Lower lobe of right lung (tissue), 2 donors: ENCODE data around the gene MAP3K14. TPM values are rescaled to one million over a fixed set of nuclear protein-coding genes. Genes with fewer than 3 reads are reported as not detected.

ENCODE experiments used
- ATAC-seq, 2 donors: fragments of 200-7000 bp; cut with Tn5 transposase; one replicate each; pipeline ENCODE4 v1.9.1; 2020 to 2022; ENCODE audit warnings: mild to moderate bottlenecking in 2 of 2, moderate library complexity in 2 of 2
- DNase-seq: peaks from one replicate; pipeline ENCODE4 v3.0.0-alpha.2; 2020
- H3K27ac ChIP-seq: fragments of 200-600 bp; one replicate; pipeline ENCODE4 v1.8.0; 2022
- H3K27me3 ChIP-seq: fragments of 200-600 bp; one replicate; pipeline ENCODE4 v1.8.0; 2022; ENCODE audit warnings: low read depth
- H3K36me3 ChIP-seq: fragments of 200-600 bp; one replicate; pipeline ENCODE4 v1.8.0; 2022; ENCODE audit warnings: mild to moderate bottlenecking
- H3K4me1 ChIP-seq: fragments of 200-600 bp; one replicate; pipeline ENCODE4 v1.8.0; 2022
- H3K4me3 ChIP-seq: fragments of 200-600 bp; one replicate; pipeline ENCODE4 v1.8.0; 2022; ENCODE audit warnings: mild to moderate bottlenecking
- H3K9me3 ChIP-seq: fragments of 200-600 bp; one replicate; pipeline ENCODE4 v1.8.0; 2022
- intact Hi-C: fragments of 100-400 bp; cut with DNase I; formaldehyde crosslinking; loops from one replicate; pipeline ENCODE4 v1.11.0; 2022
- total RNA-seq: library from RNA; stranded (reverse); fragmentation: NEBNext Ultra II Directional; extraction: Animal tissue kit (Norgen Biotek cat#: 25700); gene quantifications from one replicate; pipeline ENCODE4 v1.2.1, GENCODE V29; 2021
- TF ChIP-seq, protein P1 (sequence below): fragments of 200-600 bp; IDR thresholded peaks from one replicate; pipeline ENCODE4 v1.8.0; 2022; ENCODE audit warnings: antibody characterized with exemption, mild to moderate bottlenecking
- donor health status: DM: no; HTN: yes; CAD: no; lungs with severe emphysema.

MAP3K14 gene
- total RNA-seq, 1 donor from 2014 or later, result 9.3 TPM

DNA sequence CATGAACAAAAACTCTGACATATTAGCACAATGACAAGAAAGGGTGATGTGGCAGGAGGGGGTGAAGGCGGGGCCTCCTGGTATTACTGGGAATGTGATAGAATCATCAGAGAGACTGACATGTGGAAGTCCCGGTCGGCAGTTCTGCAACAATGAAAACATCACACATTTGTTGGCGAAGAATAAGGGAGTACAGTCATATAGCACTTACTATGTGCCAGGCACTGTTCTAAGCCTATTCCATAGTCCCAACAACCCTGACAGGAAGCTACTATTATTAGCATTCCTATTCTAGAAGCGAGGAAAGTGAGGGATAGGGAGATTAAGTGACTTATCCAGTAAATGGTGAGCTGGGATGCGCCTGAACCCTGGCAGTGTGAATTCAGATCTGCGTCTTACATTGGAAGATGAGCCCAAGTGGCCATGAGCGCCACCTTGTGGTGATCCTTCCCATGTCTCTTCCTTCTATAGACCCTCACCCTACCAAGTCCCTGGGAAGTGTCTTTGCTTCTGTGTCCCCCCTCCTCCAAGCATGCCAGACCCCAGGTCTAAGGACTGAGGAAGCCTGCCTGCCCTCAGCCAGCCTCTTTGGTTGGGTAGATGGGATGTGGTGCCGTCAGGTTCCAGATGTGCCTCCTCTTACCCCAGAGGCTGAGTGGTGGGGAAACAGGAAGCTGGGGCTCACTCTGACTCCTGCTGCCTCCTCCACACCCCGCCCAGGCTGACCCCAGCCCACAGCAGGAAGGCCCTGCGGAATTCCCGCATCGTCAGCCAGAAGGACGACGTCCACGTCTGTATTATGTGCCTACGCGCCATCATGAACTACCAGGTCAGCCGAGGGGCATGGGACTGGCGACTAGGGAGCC is 81.2 kb downstream of the MAP3K14 start:
- Histone ChIP-seq H3K36me3 (peaks cover 54% of the 10 kb centered on the region), H3K9me3 (no peaks in the 10 kb centered on the region), H3K27ac (no peak overlapping the region), H3K27me3 (no peaks in the 10 kb centered on the region), H3K4me1 (peaks cover 21% of the 10 kb centered on the region), H3K4me3 (no peak overlapping the region)
- TF ChIP-seq, protein P1, sequence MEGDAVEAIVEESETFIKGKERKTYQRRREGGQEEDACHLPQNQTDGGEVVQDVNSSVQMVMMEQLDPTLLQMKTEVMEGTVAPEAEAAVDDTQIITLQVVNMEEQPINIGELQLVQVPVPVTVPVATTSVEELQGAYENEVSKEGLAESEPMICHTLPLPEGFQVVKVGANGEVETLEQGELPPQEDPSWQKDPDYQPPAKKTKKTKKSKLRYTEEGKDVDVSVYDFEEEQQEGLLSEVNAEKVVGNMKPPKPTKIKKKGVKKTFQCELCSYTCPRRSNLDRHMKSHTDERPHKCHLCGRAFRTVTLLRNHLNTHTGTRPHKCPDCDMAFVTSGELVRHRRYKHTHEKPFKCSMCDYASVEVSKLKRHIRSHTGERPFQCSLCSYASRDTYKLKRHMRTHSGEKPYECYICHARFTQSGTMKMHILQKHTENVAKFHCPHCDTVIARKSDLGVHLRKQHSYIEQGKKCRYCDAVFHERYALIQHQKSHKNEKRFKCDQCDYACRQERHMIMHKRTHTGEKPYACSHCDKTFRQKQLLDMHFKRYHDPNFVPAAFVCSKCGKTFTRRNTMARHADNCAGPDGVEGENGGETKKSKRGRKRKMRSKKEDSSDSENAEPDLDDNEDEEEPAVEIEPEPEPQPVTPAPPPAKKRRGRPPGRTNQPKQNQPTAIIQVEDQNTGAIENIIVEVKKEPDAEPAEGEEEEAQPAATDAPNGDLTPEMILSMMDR, result peak; percentile 82
- ATAC-seq (peak; percentile 62 to 75), DNase-seq (peak; percentile 85)
- intact Hi-C loops, result no loop called here

DNA sequence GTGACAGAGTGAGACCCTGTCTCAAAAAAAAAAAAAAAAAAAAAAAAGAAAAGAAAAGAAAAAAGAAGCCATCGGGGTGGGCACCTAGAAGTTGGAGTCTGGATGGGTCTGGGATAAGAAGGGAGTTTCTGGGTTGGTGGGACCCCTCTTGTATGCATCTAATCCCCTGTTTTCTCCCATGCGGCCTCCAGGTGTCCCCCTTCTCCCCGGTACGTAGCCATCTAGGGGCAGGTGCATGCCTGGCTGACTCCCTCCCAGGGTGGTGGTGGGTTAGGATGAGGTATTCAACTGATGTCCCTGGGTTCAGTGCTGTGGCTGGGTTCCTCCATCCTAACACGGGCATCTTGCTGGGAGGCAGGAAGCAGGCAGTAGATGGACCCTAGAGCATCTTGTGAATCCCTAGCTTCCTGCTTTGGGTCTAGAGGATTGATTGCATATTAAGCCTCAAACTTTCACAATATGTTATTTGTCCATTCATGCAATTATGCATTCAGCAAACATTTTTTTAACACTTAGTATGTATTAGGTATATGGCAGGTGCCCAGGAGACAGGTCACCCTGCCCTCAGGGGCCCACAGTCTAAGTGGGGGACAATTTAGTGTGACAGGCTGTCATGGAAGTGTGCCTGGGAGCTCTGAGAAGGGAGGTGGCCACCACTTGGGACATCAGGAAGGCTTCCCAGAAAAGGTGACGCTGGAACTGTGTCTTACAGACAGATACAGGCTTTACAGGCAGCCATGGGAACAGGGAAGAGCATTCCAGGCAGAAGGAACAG is 82.0 kb downstream of the MAP3K14 start:
- Histone ChIP-seq H3K4me1 (peaks cover 22% of the 10 kb centered on the region), H3K27ac (no peak overlapping the region), H3K9me3 (no peaks in the 10 kb centered on the region), H3K27me3 (no peaks in the 10 kb centered on the region), H3K4me3 (no peak overlapping the region), H3K36me3 (peaks cover 46% of the 10 kb centered on the region)
- intact Hi-C loops, result no loop called here
- peak in 1 of 2 donors; percentile 34 for ATAC-seq
- no peak for DNase-seq
- TF ChIP-seq, protein P1, result peak; percentile 15

DNA sequence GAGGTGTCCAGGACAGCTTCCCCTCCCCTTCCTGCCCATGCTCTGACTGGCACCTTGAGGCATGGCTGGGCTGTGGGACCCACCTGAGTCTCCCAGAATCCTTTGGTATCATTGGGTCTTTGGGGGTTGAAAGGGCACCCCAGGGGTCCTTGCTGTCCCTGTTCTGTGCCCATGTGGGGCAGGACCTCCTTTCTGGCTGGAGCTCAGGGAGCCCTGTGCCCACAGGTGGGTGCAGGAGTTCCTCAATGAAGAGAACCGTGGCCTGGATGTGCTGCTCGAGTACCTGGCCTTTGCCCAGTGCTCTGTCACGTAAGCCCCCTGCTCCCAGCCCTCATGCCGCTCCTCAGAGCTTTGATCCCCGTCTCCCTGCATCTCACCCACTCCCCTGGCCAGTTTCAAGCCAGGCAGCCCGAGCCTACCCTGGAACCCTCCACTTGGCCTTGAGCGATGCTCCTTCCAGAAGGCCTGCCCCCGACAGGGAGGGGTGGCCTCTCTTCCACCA is 83.3 kb downstream of the MAP3K14 start:
- TF ChIP-seq, protein P1, result no peak
- peaks cover 33% of the 10 kb centered on the region for H3K36me3 ChIP-seq
- peaks cover 36% of the 10 kb centered on the region for H3K4me1 ChIP-seq
- intact Hi-C loops, result no loop called here
- no peak overlapping the region for H3K4me3 ChIP-seq
- no peaks in the 10 kb centered on the region for H3K27me3 ChIP-seq
- H3K27ac ChIP-seq, result no peak overlapping the region
- ATAC-seq (no peak), DNase-seq (no peak)
- no peaks in the 10 kb centered on the region for H3K9me3 ChIP-seq

DNA sequence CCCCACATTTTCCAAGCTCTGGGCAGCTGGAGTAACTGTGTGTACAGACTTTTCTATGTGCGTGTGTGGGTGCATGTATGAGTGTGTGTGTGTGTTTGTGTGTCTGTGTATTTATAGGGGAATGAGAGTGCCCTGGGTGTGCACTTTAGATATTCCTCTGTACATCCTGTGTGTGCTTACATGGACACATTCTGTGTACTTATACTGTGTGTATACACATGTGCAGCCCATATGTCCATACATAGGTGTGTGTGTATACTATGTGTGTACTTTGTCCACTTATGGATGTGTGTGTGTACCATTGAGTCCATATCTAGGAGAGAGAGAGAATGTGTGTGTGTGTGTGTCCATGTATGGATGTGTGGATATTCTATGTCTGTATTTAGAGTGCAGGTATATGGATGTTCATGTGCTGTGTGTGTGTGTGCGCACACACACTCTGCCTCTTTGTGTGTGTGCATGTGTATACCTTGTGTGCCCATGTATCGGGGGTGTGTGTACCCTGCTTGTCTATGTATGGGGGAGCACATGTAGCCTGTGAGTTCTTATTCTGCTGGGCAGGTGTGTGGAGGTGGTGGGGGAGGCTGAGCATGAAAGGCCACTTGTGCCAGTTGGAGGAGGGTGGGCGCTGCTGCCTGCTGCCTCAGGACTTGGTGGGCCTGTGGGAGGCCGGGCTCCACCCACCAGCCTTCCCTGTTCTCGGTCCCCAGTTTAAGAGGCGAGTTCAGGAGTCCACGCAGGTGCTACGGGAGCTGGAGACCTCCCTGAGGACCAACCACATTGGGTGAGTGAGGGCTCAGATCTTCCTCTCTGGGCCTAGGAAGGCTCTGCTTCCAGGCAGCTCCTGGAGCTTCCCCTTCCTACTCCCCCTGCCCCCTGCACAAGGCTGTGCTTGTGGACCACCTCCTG is 84.1 kb downstream of the MAP3K14 start:
- TF ChIP-seq, protein P1, result no peak
- intact Hi-C loops, result no loop called here
- H3K27ac ChIP-seq, result no peak overlapping the region
- H3K4me3 ChIP-seq, result no peak overlapping the region
- ATAC-seq, result no peak
- no peaks in the 10 kb centered on the region for H3K27me3 ChIP-seq
- no peak for DNase-seq
- H3K9me3 ChIP-seq, result no peaks in the 10 kb centered on the region
- H3K36me3 ChIP-seq, result peaks cover 28% of the 10 kb centered on the region
- peaks cover 43% of the 10 kb centered on the region for H3K4me1 ChIP-seq
